Mammary epithelial cell (primary cell): ENCODE data around the gene VSTM1.

ENCODE experiments used
- EZH2 ChIP-seq: IDR thresholded peaks from 2 replicates; pipeline ENCODE4 v1.6.1; 2012; ENCODE audit warnings: low read length, inconsistent platforms, borderline replicate concordance
- TF ChIP-seq, protein P1 (sequence below), 2 donors: IDR thresholded peaks in 1 of 2; conservative IDR thresholded peaks in 1 of 2; 2 replicates each; pipeline ENCODE4 v1.5.1; 2011 to 2012; ENCODE audit warnings: inconsistent platforms in 2 of 2, low read length in 2 of 2, mild to moderate bottlenecking in 2 of 2, control low read depth in 1 of 2, low read depth in 1 of 2; ENCODE audit not compliant: insufficient read depth in 1 of 2; ENCODE audit errors: extremely low read depth in 1 of 2

DNA sequence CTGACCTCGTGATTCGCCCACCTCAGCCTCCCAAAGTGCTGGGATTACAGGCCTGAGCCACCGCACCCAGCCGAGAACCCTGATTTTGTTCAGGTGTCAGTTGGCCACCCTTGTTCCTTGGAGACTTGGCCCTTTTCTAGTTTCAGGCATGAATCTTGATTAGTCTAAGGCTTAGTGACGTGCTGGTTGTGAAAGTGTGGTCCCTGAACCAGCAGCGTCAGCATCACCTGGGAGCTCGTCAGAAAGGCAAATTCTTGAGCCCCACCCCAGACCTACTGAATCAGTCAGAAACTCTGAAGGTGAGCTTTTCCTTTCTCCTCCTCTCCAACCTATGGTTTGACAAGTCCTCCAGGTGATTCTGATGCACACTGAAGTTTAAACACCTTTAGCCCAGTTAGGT, 37.0 kb downstream of the VSTM1 start:
- TF ChIP-seq, protein P1, sequence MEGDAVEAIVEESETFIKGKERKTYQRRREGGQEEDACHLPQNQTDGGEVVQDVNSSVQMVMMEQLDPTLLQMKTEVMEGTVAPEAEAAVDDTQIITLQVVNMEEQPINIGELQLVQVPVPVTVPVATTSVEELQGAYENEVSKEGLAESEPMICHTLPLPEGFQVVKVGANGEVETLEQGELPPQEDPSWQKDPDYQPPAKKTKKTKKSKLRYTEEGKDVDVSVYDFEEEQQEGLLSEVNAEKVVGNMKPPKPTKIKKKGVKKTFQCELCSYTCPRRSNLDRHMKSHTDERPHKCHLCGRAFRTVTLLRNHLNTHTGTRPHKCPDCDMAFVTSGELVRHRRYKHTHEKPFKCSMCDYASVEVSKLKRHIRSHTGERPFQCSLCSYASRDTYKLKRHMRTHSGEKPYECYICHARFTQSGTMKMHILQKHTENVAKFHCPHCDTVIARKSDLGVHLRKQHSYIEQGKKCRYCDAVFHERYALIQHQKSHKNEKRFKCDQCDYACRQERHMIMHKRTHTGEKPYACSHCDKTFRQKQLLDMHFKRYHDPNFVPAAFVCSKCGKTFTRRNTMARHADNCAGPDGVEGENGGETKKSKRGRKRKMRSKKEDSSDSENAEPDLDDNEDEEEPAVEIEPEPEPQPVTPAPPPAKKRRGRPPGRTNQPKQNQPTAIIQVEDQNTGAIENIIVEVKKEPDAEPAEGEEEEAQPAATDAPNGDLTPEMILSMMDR (conservative IDR thresholded peaks at IDR 0.05 in 1 of 2, IDR thresholded peaks at IDR 0.05 in 1 of 2; ENCODE audit: extremely low read depth in 1 of 2, insufficient read depth in 1 of 2, low read depth in 1 of 2, low read length in 2 of 2): no peak
- TF ChIP-seq EZH2: no peak
